Measurements from ENCODE around the gene EPHB2.

The EPHB2 gene

GRCh38 chr1:22816067-22816775, 105.6 kb downstream of the EPHB2 start:
- no peak for DNase-seq (ENCODE audit: low spot score)

GRCh38 chr1:22816803-22817202, 106.2 kb downstream of the EPHB2 start:
- no peak for DNase-seq (ENCODE audit: low spot score)

GRCh38 chr1:22817462-22817861, 106.8 kb downstream of the EPHB2 start:
- DNase-seq (ENCODE audit: low spot score) = no peak

GRCh38 chr1:22818061-22818770, 107.6 kb downstream of the EPHB2 start:
- no peak for DNase-seq (ENCODE audit: low spot score)

- no peak for DNase-seq (ENCODE audit: low spot score)
Measured at GRCh38 chr1:22819361-22819760, 108.7 kb downstream of the EPHB2 start.

- no peak for DNase-seq (ENCODE audit: low spot score)
Measured at GRCh38 chr1:22821027-22821426, 110.4 kb downstream of the EPHB2 start.

GRCh38 chr1:22822371-22822770, 111.7 kb downstream of the EPHB2 start:
- no peak for DNase-seq (ENCODE audit: low spot score)

GRCh38 chr1:22824466-22824865, 113.8 kb downstream of the EPHB2 start:
- no peak for DNase-seq (ENCODE audit: low spot score)

GRCh38 chr1:22824975-22825374, 114.3 kb downstream of the EPHB2 start:
- no peak for DNase-seq (ENCODE audit: low spot score)

GRCh38 chr1:22825486-22826189, 115.0 kb downstream of the EPHB2 start:
- DNase-seq (ENCODE audit: low spot score) = no peak

- no peak for DNase-seq (ENCODE audit: low spot score)
Measured at GRCh38 chr1:22826604-22827580, 116.3 kb downstream of the EPHB2 start.

GRCh38 chr1:22827666-22828483, 117.2 kb downstream of the EPHB2 start:
- no peak for DNase-seq (ENCODE audit: low spot score)

GRCh38 chr1:22828484-22829308, 118.1 kb downstream of the EPHB2 start:
- no peak for DNase-seq (ENCODE audit: low spot score)

GRCh38 chr1:22829309-22829989, 118.8 kb downstream of the EPHB2 start:
- DNase-seq (ENCODE audit: low spot score) = no peak

- DNase-seq (ENCODE audit: low spot score) = no peak
Measured at GRCh38 chr1:22830041-22830566, 119.5 kb downstream of the EPHB2 start.

GRCh38 chr1:22830757-22831340, 120.2 kb downstream of the EPHB2 start:
- no peak for DNase-seq (ENCODE audit: low spot score)

GRCh38 chr1:22831729-22832413, 121.2 kb downstream of the EPHB2 start:
- no peak for DNase-seq (ENCODE audit: low spot score)

GRCh38 chr1:22832414-22832786, 121.8 kb downstream of the EPHB2 start:
- no peak for DNase-seq (ENCODE audit: low spot score)
